Activated CD4-positive, CD25-positive, alpha-beta regulatory T cell (primary cell): ENCODE data around the gene HDAC4.

Experiments used
- DNase-seq, 4 experiments: peaks; one replicate each; lab custom pipeline; 2025; lab: John Stamatoyannopoulos, UW

The HDAC4 gene

GRCh38 chr2:239397931-239398471 lies 2.8 kb downstream of the HDAC4 start:
- DNase-seq: no peak

GRCh38 chr2:239396881-239397681 lies 3.7 kb downstream of the HDAC4 start:
- DNase-seq: no peak

- no peak for DNase-seq
Observed at GRCh38 chr2:239395524-239395923, 5.3 kb downstream of the HDAC4 start.

- DNase-seq: no peak
Observed at GRCh38 chr2:239394978-239395377, 5.8 kb downstream of the HDAC4 start.

GRCh38 chr2:239394346-239394945 lies 6.4 kb downstream of the HDAC4 start:
- no peak for DNase-seq

- no peak for DNase-seq
Observed at GRCh38 chr2:239393941-239394340, 6.9 kb downstream of the HDAC4 start.

GRCh38 chr2:239393388-239393940 lies 7.4 kb downstream of the HDAC4 start:
- no peak for DNase-seq

GRCh38 chr2:239392688-239393387 lies 8.0 kb downstream of the HDAC4 start:
- DNase-seq: no peak

GRCh38 chr2:239392072-239392357 lies 8.8 kb downstream of the HDAC4 start:
- no peak for DNase-seq

- DNase-seq: no peak
Observed at GRCh38 chr2:239391286-239392071, 9.3 kb downstream of the HDAC4 start.

GRCh38 chr2:239390546-239391285 lies 10.1 kb downstream of the HDAC4 start:
- no peak for DNase-seq

- DNase-seq: no peak
Observed at GRCh38 chr2:239389414-239390329, 11.1 kb downstream of the HDAC4 start.

GRCh38 chr2:239388236-239389151 lies 12.3 kb downstream of the HDAC4 start:
- no peak for DNase-seq

- DNase-seq: no peak
Observed at GRCh38 chr2:239387811-239388210, 13.0 kb downstream of the HDAC4 start.

- no peak for DNase-seq
Observed at GRCh38 chr2:239386872-239387445, 13.9 kb downstream of the HDAC4 start.

GRCh38 chr2:239386001-239386670 lies 14.7 kb downstream of the HDAC4 start:
- DNase-seq: no peak

- DNase-seq: no peak
Observed at GRCh38 chr2:239385096-239386000, 15.5 kb downstream of the HDAC4 start.
